Astrocyte (in vitro differentiated cells and primary cell): Measurements from ENCODE around the gene RITA1. TPM values are rescaled to one million over a fixed set of nuclear protein-coding genes. Genes with fewer than 3 reads are reported as not detected.
A peak's percentile ranks its signal among the peaks of the same experiment; 100 is the strongest.

Experiments used
- DNase-seq: peaks from one replicate; pipeline ENCODE4 v3.0.0-alpha.2; 2010; ENCODE audit warnings: low read depth
- FAIRE-seq: peaks from 2 replicates; lab custom pipeline; 2011; peaks lifted over from hg19 to GRCh38; lab: Jason Lieb, UNC
- H2AFZ ChIP-seq: 2 replicates; pipeline ENCODE4 v1.6.0; 2012; ENCODE audit warnings: low read depth, low read length, inconsistent platforms
- H3K27ac ChIP-seq: 2 replicates; pipeline ENCODE4 v1.5.1; 2011; ENCODE audit warnings: low read depth, low read length, inconsistent platforms
- H3K27me3 ChIP-seq: 2 replicates; pipeline ENCODE4 v1.6.0; 2011; ENCODE audit warnings: low read length, inconsistent platforms; ENCODE audit not compliant: insufficient read depth
- H3K36me3 ChIP-seq: 2 replicates; pipeline ENCODE4 v1.5.1; 2011; ENCODE audit warnings: low read length, inconsistent platforms; ENCODE audit not compliant: insufficient read depth
- H3K4me1 ChIP-seq: 2 replicates; pipeline ENCODE4 v1.5.1; 2011; ENCODE audit warnings: low read length, inconsistent platforms; ENCODE audit not compliant: insufficient read depth
- H3K4me2 ChIP-seq: 2 replicates; pipeline ENCODE4 v1.6.0; 2012; ENCODE audit warnings: low read length, inconsistent platforms
- H3K4me3 ChIP-seq: 2 replicates; pipeline ENCODE4 v1.5.1; 2011; ENCODE audit warnings: low read depth, mild to moderate bottlenecking, low read length, inconsistent platforms; ENCODE audit not compliant: insufficient read depth
- H3K79me2 ChIP-seq: 2 replicates; pipeline ENCODE4 v1.6.0; 2012; ENCODE audit warnings: mild to moderate bottlenecking, low read length, inconsistent platforms; ENCODE audit not compliant: insufficient read depth
- H3K9ac ChIP-seq: 2 replicates; pipeline ENCODE4 v1.6.0; 2012; ENCODE audit warnings: mild to moderate bottlenecking, low read length, inconsistent platforms
- H3K9me3 ChIP-seq: 2 replicates; pipeline ENCODE4 v1.5.1; 2012; ENCODE audit warnings: low read depth, mild to moderate bottlenecking, low read length, inconsistent platforms; ENCODE audit not compliant: insufficient read depth
- H4K20me1 ChIP-seq: 2 replicates; pipeline ENCODE4 v1.6.0; 2012; ENCODE audit warnings: low read length, inconsistent platforms; ENCODE audit not compliant: insufficient read depth
- H3K27ac Mint-ChIP-seq: one replicate; pipeline ENCODE4 v1.8.0; 2021; ENCODE audit warnings: mild to moderate bottlenecking, mixed read lengths; ENCODE audit not compliant: unreplicated experiment
- H3K27me3 Mint-ChIP-seq: one replicate; pipeline ENCODE4 v1.8.0; 2021; ENCODE audit warnings: low read depth, mixed read lengths; ENCODE audit not compliant: unreplicated experiment
- H3K36me3 Mint-ChIP-seq: one replicate; pipeline ENCODE4 v1.8.0; 2021; ENCODE audit warnings: low read depth, mixed read lengths; ENCODE audit not compliant: unreplicated experiment
- H3K4me1 Mint-ChIP-seq: one replicate; pipeline ENCODE4 v1.8.0; 2021; ENCODE audit warnings: low read depth, mixed read lengths; ENCODE audit not compliant: unreplicated experiment
- H3K4me3 Mint-ChIP-seq: one replicate; pipeline ENCODE4 v1.8.0; 2021; ENCODE audit warnings: mild to moderate bottlenecking, moderate library complexity, mixed read lengths; ENCODE audit not compliant: unreplicated experiment
- H3K9me3 Mint-ChIP-seq: one replicate; pipeline ENCODE4 v1.8.0; 2021; ENCODE audit warnings: mild to moderate bottlenecking, mixed read lengths; ENCODE audit not compliant: unreplicated experiment
- CTCF ChIP-seq: IDR thresholded peaks from 2 replicates; pipeline ENCODE4 v1.5.1; 2011; ENCODE audit warnings: low read depth, mild to moderate bottlenecking, inconsistent platforms, low read length, moderate library complexity; ENCODE audit not compliant: insufficient read depth
- EZH2 ChIP-seq: IDR thresholded peaks from 2 replicates; pipeline ENCODE4 v1.6.1; 2012; ENCODE audit warnings: mild to moderate bottlenecking, low read length, inconsistent platforms; ENCODE audit not compliant: insufficient read depth
- total RNA-seq: library from RNA; stranded (reverse); gene quantifications from 2 replicates; pipeline ENCODE4 v1.2.1, GENCODE V29; 2021

The RITA1 gene
- total RNA-seq, 1 donor from 2014 or later, result 23.5 TPM

GRCh38 chr12:113174461-113175384 is 10.8 kb upstream of the RITA1 start:
- H3K4me2 ChIP-seq, result no peak overlapping the region
- peaks cover 63% of the 10 kb centered on the region for H3K36me3 ChIP-seq
- H4K20me1 ChIP-seq, result peaks cover 44% of the 10 kb centered on the region
- H3K27ac Mint-ChIP-seq, result no peak overlapping the region
- no peak overlapping the region for H2AFZ ChIP-seq
- H3K79me2 ChIP-seq, result peaks cover 2% of the 10 kb centered on the region
- no peaks in the 10 kb centered on the region for H3K27me3 ChIP-seq
- H3K27ac ChIP-seq, result no peak overlapping the region
- no peaks in the 10 kb centered on the region for H3K27me3 Mint-ChIP-seq
- H3K4me1 ChIP-seq, result no peaks in the 10 kb centered on the region
- no peak overlapping the region for H3K4me3 Mint-ChIP-seq
- no peaks in the 10 kb centered on the region for H3K4me1 Mint-ChIP-seq
- DNase-seq, result no peak
- peaks cover 6% of the 10 kb centered on the region for H3K9me3 Mint-ChIP-seq
- H3K4me3 ChIP-seq, result no peak overlapping the region
- H3K9ac ChIP-seq, result no peak overlapping the region
- peaks cover 32% of the 10 kb centered on the region for H3K36me3 Mint-ChIP-seq
- TF ChIP-seq EZH2 (no peak), CTCF (peak; percentile 93)
- no peak for FAIRE-seq
- H3K9me3 ChIP-seq, result peaks cover 13% of the 10 kb centered on the region

GRCh38 chr12:113179023-113179422 is 6.5 kb upstream of the RITA1 start:
- FAIRE-seq, result no peak
- H4K20me1 ChIP-seq, result peaks cover 51% of the 10 kb centered on the region
- no peak overlapping the region for H2AFZ ChIP-seq
- Mint-ChIP-seq H3K27ac (no peak overlapping the region), H3K4me3 (no peak overlapping the region), H3K36me3 (peaks cover 29% of the 10 kb centered on the region), H3K27me3 (no peaks in the 10 kb centered on the region), H3K4me1 (no peaks in the 10 kb centered on the region), H3K9me3 (peaks cover 6% of the 10 kb centered on the region)
- H3K27me3 ChIP-seq, result no peaks in the 10 kb centered on the region
- H3K27ac ChIP-seq, result no peak overlapping the region
- no peaks in the 10 kb centered on the region for H3K4me1 ChIP-seq
- TF ChIP-seq EZH2 (no peak), CTCF (no peak)
- H3K4me3 ChIP-seq, result no peak overlapping the region
- H3K4me2 ChIP-seq, result no peak overlapping the region
- DNase-seq, result no peak
- peaks cover 36% of the 10 kb centered on the region for H3K36me3 ChIP-seq
- H3K9ac ChIP-seq, result no peak overlapping the region
- peaks cover 13% of the 10 kb centered on the region for H3K9me3 ChIP-seq
- H3K79me2 ChIP-seq, result peaks cover 45% of the 10 kb centered on the region

- Histone ChIP-seq H3K4me1 (no peaks in the 10 kb centered on the region), H4K20me1 (peaks cover 42% of the 10 kb centered on the region), H3K9me3 (peaks cover 13% of the 10 kb centered on the region), H3K9ac (no peak overlapping the region), H2AFZ (no peak overlapping the region), H3K27ac (no peak overlapping the region), H3K4me3 (no peak overlapping the region), H3K36me3 (peaks cover 33% of the 10 kb centered on the region), H3K79me2 (peaks cover 58% of the 10 kb centered on the region), H3K27me3 (no peaks in the 10 kb centered on the region), H3K4me2 (no peak overlapping the region)
- no peak overlapping the region for H3K27ac Mint-ChIP-seq
- no peaks in the 10 kb centered on the region for H3K27me3 Mint-ChIP-seq
- FAIRE-seq (no peak), DNase-seq (no peak)
- peaks cover 26% of the 10 kb centered on the region for H3K36me3 Mint-ChIP-seq
- H3K4me1 Mint-ChIP-seq, result no peaks in the 10 kb centered on the region
- H3K9me3 Mint-ChIP-seq, result peaks cover 6% of the 10 kb centered on the region
- H3K4me3 Mint-ChIP-seq, result no peak overlapping the region
- TF ChIP-seq CTCF, result no peak
Observed at GRCh38 chr12:113180333-113180732, 5.2 kb upstream of the RITA1 start.
